ENCODE results near the gene HES2. TPM values are rescaled to one million over a fixed set of nuclear protein-coding genes. Genes with fewer than 3 reads are reported as not detected.

The HES2 gene
- total and polyA plus RNA-seq, 9 of the 15 experiments (the other 6 are each of a cell fraction or from before 2014, with no cell fraction given), result 0.05 to 0.18 (median 0.07) TPM; not detected in 4

DNA sequence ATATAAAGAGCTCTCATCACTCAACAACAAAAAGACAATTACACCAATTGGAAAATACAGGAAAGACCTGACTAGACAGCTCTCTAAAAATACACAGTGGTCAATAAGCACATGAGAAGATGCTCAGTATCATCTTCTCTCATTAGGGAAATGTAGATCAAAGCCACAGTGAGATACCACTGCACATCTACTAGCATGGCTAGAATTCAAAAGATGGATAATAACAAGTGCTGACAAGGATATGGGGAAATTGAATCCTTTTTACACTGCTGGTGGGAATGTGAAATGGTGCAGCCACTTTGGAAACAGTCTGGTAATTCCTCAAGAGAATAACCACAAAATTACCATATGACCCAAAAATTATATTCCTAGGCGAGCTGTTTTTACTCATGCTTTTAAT lies 35.6 kb downstream of the HES2 start:
- FAIRE-seq (no peak), ATAC-seq (no peak), DNase-seq (ENCODE audit: extremely low read depth in 1 of 4, low spot score in 3 of 4) (no peak)
- Histone ChIP-seq H3K4me1 (replicated peaks in 1 of 2; ENCODE audit: control insufficient read depth in 2 of 2, insufficient read depth in 2 of 2, low read length in 2 of 2) (peaks cover 4 to 12% of the 10 kb centered on the region in 2 experiments; a peak in 2 of 5 replicates), H3K36me3 (ENCODE audit: control insufficient read depth, insufficient read depth, low read length) (no peaks in the 10 kb centered on the region), H3K79me2 (ENCODE audit: control insufficient read depth, insufficient read depth, low read length) (peaks cover 13% of the 10 kb centered on the region; the same call in 2 of the 3 replicates), H2AFZ (ENCODE audit: low read depth, low read length) (no peak overlapping the region), H3K4me3 (no peak overlapping the region), H3K4me2 (ENCODE audit: insufficient read depth, low read length) (no peak overlapping the region), H3K27ac (ENCODE audit: extremely low read depth, low read depth, low read length) (no peak overlapping the region), H3K9me1 (ENCODE audit: control insufficient read depth, insufficient read depth, low read length) (no peaks in the 10 kb centered on the region), H3K9ac (ENCODE audit: insufficient read depth in 1 of 2, low read depth in 2 of 2, low read length in 2 of 2) (no peak overlapping the region), H4K20me1 (replicated peaks; ENCODE audit: control insufficient read depth, insufficient read depth, low read length) (no peaks in the 10 kb centered on the region; the same call in 1 of the 2 replicates), H3K9me3 (replicated peaks; ENCODE audit: control insufficient read depth, insufficient read depth, low read depth, low read length) (no peaks in the 10 kb centered on the region; the same call in none of the 2 replicates), H3K27me3 (ENCODE audit: control insufficient read depth in 2 of 2, insufficient read depth in 2 of 2, low read length in 2 of 2) (no peaks in the 10 kb centered on the region)
- intact Hi-C loops (cut with micrococcal nuclease) (no loop called here), in situ Hi-C loops (cut with MboI) (no loop called here)
- BruUV-seq (replicated peaks), result no TSS peak
- CTCF ChIA-PET (ENCODE audit: low intra/inter-chr PET ratio), result no interaction called here
- 82% methylated on average over 1 of the region's 1 CpG for WGBS (ENCODE audit: insufficient coverage, low coverage, missing lambda C conversion rate)
- POLR2A ChIA-PET, result interaction anchor here (1.2 to 1.9 kb wide), 5 partner anchors 10 to 24 kb away, joined by 3 to 18 read pairs (median 3); partner anchors contain the start of gene ACOT7
- TF ChIP-seq, protein P1, sequence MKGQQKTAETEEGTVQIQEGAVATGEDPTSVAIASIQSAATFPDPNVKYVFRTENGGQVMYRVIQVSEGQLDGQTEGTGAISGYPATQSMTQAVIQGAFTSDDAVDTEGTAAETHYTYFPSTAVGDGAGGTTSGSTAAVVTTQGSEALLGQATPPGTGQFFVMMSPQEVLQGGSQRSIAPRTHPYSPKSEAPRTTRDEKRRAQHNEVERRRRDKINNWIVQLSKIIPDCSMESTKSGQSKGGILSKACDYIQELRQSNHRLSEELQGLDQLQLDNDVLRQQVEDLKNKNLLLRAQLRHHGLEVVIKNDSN (CRISPR knock-in tag; IDR thresholded peaks at IDR 0.05), result no peak
- TF ChIP-seq ZNF76 (CRISPR knock-in tag; IDR thresholded peaks at IDR 0.05; ENCODE audit: borderline replicate concordance), result no peak
- no peak for TF ChIP-seq ZNF175 (CRISPR knock-in tag; IDR thresholded peaks at IDR 0.05; ENCODE audit: low read depth)
- TF ChIP-seq, protein P2, sequence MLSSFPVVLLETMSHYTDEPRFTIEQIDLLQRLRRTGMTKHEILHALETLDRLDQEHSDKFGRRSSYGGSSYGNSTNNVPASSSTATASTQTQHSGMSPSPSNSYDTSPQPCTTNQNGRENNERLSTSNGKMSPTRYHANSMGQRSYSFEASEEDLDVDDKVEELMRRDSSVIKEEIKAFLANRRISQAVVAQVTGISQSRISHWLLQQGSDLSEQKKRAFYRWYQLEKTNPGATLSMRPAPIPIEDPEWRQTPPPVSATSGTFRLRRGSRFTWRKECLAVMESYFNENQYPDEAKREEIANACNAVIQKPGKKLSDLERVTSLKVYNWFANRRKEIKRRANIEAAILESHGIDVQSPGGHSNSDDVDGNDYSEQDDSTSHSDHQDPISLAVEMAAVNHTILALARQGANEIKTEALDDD (IDR thresholded peaks at IDR 0.05), result no peak
- no peak for TF ChIP-seq ZNF165 (CRISPR knock-in tag; IDR thresholded peaks at IDR 0.05; ENCODE audit: borderline replicate concordance)
- TF ChIP-seq ZNF707 (CRISPR knock-in tag; conservative IDR thresholded peaks at IDR 0.05), result no peak
- TF ChIP-seq ZNF699 (CRISPR knock-in tag; IDR thresholded peaks at IDR 0.05; ENCODE audit: insufficient replicate concordance), result no peak
- no peak for TF ChIP-seq MEF2A (IDR thresholded peaks at IDR 0.05; ENCODE audit: control insufficient read depth, low read depth, low read length)
- peak; percentile 95 for TF ChIP-seq ZNF184 (CRISPR knock-in tag; IDR thresholded peaks at IDR 0.05)
- no peak for TF ChIP-seq FOXA3 (CRISPR knock-in tag; conservative IDR thresholded peaks at IDR 0.05 in 1 of 2, IDR thresholded peaks at IDR 0.05 in 1 of 2)
- TF ChIP-seq, protein P3, sequence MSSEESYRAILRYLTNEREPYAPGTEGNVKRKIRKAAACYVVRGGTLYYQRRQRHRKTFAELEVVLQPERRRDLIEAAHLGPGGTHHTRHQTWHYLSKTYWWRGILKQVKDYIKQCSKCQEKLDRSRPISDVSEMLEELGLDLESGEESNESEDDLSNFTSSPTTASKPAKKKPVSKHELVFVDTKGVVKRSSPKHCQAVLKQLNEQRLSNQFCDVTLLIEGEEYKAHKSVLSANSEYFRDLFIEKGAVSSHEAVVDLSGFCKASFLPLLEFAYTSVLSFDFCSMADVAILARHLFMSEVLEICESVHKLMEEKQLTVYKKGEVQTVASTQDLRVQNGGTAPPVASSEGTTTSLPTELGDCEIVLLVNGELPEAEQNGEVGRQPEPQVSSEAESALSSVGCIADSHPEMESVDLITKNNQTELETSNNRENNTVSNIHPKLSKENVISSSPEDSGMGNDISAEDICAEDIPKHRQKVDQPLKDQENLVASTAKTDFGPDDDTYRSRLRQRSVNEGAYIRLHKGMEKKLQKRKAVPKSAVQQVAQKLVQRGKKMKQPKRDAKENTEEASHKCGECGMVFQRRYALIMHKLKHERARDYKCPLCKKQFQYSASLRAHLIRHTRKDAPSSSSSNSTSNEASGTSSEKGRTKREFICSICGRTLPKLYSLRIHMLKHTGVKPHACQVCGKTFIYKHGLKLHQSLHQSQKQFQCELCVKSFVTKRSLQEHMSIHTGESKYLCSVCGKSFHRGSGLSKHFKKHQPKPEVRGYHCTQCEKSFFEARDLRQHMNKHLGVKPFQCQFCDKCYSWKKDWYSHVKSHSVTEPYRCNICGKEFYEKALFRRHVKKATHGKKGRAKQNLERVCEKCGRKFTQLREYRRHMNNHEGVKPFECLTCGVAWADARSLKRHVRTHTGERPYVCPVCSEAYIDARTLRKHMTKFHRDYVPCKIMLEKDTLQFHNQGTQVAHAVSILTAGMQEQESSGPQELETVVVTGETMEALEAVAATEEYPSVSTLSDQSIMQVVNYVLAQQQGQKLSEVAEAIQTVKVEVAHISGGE (CRISPR knock-in tag; IDR thresholded peaks at IDR 0.05), result no peak
- TF ChIP-seq EZH2 (IDR thresholded peaks at IDR 0.05; ENCODE audit: borderline replicate concordance, low read depth, low read length), result no peak
- TF ChIP-seq, protein P4, sequence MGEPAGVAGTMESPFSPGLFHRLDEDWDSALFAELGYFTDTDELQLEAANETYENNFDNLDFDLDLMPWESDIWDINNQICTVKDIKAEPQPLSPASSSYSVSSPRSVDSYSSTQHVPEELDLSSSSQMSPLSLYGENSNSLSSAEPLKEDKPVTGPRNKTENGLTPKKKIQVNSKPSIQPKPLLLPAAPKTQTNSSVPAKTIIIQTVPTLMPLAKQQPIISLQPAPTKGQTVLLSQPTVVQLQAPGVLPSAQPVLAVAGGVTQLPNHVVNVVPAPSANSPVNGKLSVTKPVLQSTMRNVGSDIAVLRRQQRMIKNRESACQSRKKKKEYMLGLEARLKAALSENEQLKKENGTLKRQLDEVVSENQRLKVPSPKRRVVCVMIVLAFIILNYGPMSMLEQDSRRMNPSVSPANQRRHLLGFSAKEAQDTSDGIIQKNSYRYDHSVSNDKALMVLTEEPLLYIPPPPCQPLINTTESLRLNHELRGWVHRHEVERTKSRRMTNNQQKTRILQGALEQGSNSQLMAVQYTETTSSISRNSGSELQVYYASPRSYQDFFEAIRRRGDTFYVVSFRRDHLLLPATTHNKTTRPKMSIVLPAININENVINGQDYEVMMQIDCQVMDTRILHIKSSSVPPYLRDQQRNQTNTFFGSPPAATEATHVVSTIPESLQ (CRISPR knock-in tag; IDR thresholded peaks at IDR 0.05), result no peak
- no peak for TF ChIP-seq ZNF239 (CRISPR knock-in tag; IDR thresholded peaks at IDR 0.05)
- no peak for TF ChIP-seq NFATC3 (IDR thresholded peaks at IDR 0.05)
- TF ChIP-seq TRIM28 (IDR thresholded peaks at IDR 0.05), result 0 out of 2 replicates have a peak, but pooled peaks have one; percentile 46

Measured in K562 (cell line).